GM19193 (cell line): ENCODE measurements around the gene SPOP.

Experiments
- POLR2A ChIP-seq: IDR thresholded peaks from 4 replicates; pipeline ENCODE4 v1.6.1; 2011; ENCODE audit not compliant: insufficient read depth, insufficient read length; ENCODE audit errors: extremely low read depth

The SPOP gene

GRCh38 chr17:49613182-49613800 lies 64.6 kb downstream of the SPOP start:
- no peak for TF ChIP-seq POLR2A

DNA sequence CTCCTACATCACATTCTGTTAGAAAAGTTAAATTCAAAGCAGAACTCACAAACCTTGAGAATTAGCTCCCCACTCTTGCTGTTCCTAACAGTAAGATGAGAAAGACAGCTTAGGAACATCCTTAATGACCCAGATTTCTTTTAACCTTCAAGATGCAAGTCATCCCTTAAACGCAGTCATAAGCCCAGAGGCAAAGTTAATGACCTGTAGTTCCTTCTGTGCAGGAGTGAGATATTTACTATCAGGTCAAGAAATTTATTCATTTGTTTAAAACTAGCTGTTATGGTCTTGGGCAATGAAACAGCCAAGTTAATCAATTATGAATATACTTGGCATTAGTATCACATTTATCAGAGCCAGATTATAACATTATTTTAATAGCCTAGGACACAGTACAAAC lies 65.2 kb downstream of the SPOP start:
- TF ChIP-seq POLR2A = no peak

- no peak for TF ChIP-seq POLR2A
Observed at GRCh38 chr17:49610883-49611584, 66.9 kb downstream of the SPOP start.

DNA sequence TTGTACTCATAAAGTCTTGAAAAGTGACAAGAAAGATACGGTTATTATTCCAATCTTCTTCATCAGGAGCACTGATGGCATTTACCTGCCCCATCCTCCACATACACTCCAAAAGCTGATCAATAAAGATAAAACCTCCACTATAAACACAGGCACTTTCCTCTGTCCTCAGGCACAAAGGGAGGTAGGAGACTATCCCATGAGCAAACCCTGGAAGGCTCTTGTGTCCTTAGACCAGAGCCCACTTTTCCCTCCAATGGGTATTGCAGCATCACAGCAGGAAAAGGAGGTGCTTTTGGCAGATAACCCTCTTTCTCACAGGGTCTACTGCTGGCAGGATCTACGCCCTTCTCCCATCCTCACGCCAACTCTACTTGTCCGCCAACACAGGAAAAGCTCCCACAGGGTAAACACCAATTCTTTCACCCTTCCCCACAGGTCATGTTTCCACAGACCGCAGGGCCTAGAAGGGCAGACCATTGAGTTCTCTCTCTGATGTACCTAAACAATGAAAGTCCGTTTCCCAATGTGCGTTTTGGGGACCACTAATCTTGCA lies 73.5 kb downstream of the SPOP start:
- TF ChIP-seq POLR2A = no peak

DNA sequence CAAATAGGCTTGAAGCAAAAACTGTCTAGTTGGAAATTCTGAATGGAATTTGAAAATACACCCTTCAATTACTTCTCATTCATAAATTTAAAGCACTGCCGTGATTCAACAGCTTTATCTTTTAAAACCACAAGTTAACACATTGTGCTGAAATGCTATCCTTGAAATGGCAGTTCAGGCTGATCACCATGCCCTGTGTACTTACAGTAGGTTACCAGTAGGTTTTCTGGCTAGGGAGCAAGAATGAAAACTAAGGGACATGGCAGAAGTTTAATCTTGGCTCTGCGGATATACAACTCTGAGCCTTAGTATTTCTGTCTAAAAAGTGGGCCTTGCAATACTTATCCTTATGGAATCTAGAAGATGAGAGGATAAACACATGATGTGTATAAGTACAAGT lies 74.2 kb downstream of the SPOP start:
- TF ChIP-seq POLR2A = no peak

GRCh38 chr17:49603238-49603637 lies 74.7 kb downstream of the SPOP start:
- TF ChIP-seq POLR2A = no peak

DNA sequence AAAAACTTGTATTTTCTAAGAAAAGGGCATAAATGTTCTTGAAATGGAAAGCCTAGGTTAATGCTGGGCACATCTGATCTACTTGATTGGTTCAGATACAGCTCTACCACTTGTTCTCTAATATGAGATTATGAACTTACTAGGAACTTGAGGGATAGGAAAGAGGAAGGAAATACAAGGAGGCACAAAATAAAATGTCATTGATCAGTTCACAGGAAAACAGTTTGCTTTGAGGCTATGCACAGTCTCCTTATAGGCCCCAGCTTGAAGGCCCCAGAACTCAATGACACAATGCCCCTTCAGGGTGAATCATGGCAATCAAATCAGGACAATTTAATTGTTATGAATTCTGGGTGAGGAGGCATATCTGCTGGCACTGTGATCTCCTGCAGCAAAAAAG lies 75.1 kb downstream of the SPOP start:
- TF ChIP-seq POLR2A = no peak

- TF ChIP-seq POLR2A = no peak
Observed at GRCh38 chr17:49600949-49601348, 76.9 kb downstream of the SPOP start.

DNA sequence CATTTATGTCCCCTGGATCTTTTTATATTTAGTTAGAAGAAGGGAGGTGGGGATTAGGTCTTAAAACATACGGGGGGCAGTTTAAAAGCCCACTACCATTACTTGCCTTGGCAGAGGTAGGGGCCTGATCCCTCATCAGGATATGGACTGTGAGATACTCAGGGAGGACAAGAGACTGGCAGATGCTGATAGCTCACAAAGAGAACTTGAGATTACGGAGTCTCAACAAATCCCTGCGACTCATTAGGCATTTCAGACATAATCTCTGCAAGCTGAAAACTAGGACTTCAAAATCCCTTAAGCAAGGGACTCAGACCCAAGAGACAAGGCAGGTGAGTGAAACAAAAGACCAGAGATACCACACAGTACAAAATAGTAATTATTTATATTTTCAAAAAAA lies 79.0 kb downstream of the SPOP start:
- no peak for TF ChIP-seq POLR2A

DNA sequence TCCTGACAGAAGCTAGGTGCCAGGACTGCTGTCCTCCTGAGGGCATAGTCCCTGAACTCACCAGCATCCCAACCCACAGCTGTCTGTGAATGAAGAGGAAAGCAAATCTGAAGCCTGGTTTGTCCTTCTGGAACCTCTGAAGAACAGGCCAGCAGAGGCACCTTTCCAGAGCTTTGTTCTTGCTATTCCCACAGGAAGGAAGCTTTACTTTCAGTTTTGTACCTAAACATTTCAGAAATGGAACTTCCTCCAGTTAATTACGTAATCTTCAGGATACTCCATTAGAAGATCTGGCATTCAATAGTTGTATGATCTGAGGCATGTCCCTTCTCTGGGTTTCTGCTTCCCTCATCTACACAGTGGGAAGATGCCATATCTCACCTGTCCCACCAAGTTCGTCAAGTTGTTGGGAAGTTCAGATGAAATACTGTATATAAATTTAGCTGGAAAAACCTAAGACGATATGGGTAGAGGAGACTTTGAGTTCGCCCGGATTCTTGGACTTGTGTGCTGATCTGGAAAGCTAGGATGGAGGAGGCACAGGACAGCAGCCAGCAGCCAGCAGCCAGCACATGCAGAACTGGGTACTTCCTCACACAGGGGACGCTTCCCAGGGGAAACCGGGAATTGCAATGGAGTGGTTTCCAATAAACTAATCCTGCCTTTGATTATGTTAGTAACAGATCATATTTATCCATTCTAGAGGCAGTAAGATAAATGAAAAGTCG lies 79.8 kb downstream of the SPOP start:
- TF ChIP-seq POLR2A = no peak

- TF ChIP-seq POLR2A = no peak
Observed at GRCh38 chr17:49597436-49597835, 80.5 kb downstream of the SPOP start.

DNA sequence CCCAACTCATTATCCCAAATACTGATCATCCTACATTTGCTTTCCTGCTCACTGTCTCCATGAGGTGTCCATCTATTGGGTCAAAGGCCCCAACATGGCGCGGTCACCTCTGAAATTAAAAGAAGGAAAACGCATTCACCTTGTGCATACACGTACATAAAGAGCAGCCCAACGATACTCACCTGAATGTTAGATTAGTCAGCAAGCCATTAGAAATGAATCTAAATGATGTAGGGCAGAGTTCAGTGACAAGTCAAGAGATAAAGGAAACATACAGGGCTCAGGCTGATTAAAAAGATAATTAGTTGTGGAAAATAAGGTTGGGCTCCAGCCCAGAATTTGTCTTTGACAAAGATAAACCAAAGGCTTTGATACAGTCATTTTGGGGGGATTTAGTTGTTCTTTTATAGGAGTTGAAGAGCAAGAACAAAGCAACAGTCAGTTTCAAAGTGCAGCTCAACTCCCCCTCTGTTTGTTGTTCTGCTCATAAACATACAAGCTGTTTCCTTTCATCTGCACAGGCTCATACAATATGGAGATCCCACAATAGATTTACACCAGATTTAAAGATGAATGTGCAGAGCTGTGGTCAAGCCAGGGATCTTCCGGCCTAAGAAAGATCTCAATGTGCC lies 81.2 kb downstream of the SPOP start:
- no peak for TF ChIP-seq POLR2A

DNA sequence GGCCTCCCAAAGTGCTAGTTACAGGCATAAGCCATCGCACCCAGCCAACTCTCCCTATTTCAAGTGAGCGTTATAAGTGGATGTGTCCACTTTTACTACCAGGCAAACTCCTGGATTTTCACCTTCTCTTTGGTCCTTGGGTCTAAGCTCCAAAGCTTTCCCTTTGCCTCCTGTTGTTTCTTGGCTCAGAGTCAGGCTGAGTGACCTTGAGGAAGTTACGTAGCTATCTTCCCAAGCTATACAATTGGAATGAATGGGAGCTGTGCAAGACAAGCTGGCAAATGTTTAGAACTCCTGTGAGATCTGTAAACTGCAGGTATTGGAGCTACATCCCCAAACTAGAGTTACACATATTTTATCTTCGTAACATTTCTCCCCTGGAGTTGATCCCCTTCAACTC lies 81.9 kb downstream of the SPOP start:
- no peak for TF ChIP-seq POLR2A

DNA sequence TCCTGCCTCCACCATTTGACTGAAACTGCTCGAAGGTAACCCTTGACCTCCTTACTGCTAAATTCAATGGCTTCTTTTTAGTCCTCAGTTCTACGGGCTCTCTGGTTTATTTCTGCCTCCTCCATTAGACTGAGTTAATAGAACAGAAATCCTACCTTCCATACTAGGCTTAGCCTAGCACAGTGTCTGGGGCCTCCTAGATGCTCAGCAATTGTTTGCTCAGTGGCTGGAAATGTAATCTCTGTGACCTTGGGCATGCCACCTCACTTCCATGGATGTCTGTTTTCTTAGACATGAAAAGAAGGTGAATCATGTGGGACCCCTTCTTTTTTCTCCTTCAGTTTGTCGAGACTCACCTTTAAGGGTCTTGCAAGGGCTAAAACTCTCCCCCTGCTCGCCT lies 82.6 kb downstream of the SPOP start:
- no peak for TF ChIP-seq POLR2A

DNA sequence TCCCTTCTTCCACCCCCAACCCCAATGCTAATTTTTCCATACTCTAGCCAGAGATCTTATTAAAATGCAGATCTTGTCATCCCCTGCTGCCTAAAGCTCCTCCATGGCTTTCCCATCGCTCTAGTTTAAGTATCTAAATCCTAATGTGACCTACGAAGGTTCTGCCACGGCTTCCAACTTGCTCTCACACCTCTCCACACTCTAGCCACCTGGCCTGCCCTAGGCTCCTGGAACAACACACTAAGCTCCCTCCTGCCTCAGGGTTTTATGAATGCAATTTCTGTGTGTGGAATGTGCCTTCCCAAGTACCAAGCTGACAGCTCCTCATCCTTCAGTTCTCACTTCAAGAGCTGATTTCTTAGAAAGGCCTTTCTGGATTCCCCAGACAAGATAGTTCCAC lies 85.6 kb downstream of the SPOP start:
- no peak for TF ChIP-seq POLR2A
